ENCODE measurements around the gene TADA3. TPM values are rescaled to one million over a fixed set of nuclear protein-coding genes. Genes with fewer than 3 reads are reported as not detected.

TADA3 gene
- 81.9 and 89.2 TPM in 2 replicates for total RNA-seq

GRCh38 chr3:9792405-9793160 is at the start of gene TADA3, which contains the start of gene ARPC4:
Gene TADA3, minus strand, starts transcription at chr3:9792473. Its CDS starts 1,007 bp downstream, at chr3:9791466.
Gene ARPC4, plus strand, starts transcription at chr3:9793082. Its CDS starts 40 bp downstream, at chr3:9793122.

GRCh38 chr3:9809615-9810432 is 17.6 kb upstream of the TADA3 start, which contains the start of gene TTLL3:
Gene TTLL3, plus strand, starts transcription at chr3:9810262. Its CDS starts 400 bp downstream, at chr3:9810662.

GRCh38 chr3:9769426-9770275 is 22.6 kb downstream of the TADA3 start, which contains the start of gene CAMK1:
Gene CAMK1, minus strand, starts transcription at chr3:9769947. Its CDS starts 2,198 bp downstream, at chr3:9767749.

GRCh38 chr3:9749645-9750555 is 42.4 kb downstream of the TADA3 start, which contains the start of gene OGG1:
Gene OGG1, plus strand, starts transcription at chr3:9749952. Its CDS starts 335 bp downstream, at chr3:9750287.

GRCh38 chr3:9731206-9732079 is 60.8 kb downstream of the TADA3 start, which contains the start of gene BRPF1:
Gene BRPF1, plus strand, starts transcription at chr3:9731735. Its CDS starts 2,406 bp downstream, at chr3:9734141.

Other genes starting within 250 kb of the TADA3 start
- gene LHFPL4, start 238.7 kb downstream of the TADA3 start, total RNA-seq = not detected in 2 replicates
- 29.3 and 29.4 TPM in 2 replicates for gene MTMR14, start 143.0 kb downstream of the TADA3 start, total RNA-seq
- gene CPNE9, start 88.6 kb downstream of the TADA3 start, total RNA-seq = under 0.01 and 0.17 TPM in 2 replicates
- gene BRPF1, start 60.7 kb downstream of the TADA3 start, total RNA-seq = 11.4 and 12.9 TPM in 2 replicates
- 32.8 and 36.0 TPM in 2 replicates for gene OGG1, start 42.5 kb downstream of the TADA3 start, total RNA-seq
- 41.5 and 45.3 TPM in 2 replicates for gene CAMK1, start 22.5 kb downstream of the TADA3 start, total RNA-seq
- gene ARPC4, start 609 bp upstream of the TADA3 start, total RNA-seq = 195 and 196 TPM in 2 replicates
- gene TTLL3, start 17.8 kb upstream of the TADA3 start, total RNA-seq = 8.3 and 8.7 TPM in 2 replicates
- gene RPUSD3, start 51.5 kb upstream of the TADA3 start, total RNA-seq = 51.3 and 56.5 TPM in 2 replicates
- 0.15 and 0.17 TPM in 2 replicates for gene CIDEC, start 87.8 kb upstream of the TADA3 start, total RNA-seq
- 45.2 and 54.7 TPM in 2 replicates for gene JAGN1, start 98.1 kb upstream of the TADA3 start, total RNA-seq
- 3.9 and 6.6 TPM in 2 replicates for gene IL17RE, start 110.4 kb upstream of the TADA3 start, total RNA-seq
- 40.0 and 44.6 TPM in 2 replicates for gene IL17RC, start 124.6 kb upstream of the TADA3 start, total RNA-seq
- 12.8 and 14.5 TPM in 2 replicates for gene CRELD1, start 141.4 kb upstream of the TADA3 start, total RNA-seq
- gene PRRT3, start 159.9 kb upstream of the TADA3 start, total RNA-seq = 1.8 and 3.2 TPM in 2 replicates
- 23.7 and 35.4 TPM in 2 replicates for gene EMC3, start 194.4 kb upstream of the TADA3 start, total RNA-seq
- 26.2 and 38.7 TPM in 2 replicates for gene FANCD2, start 234.0 kb upstream of the TADA3 start, total RNA-seq

Measured in bronchus fibroblast of lung (primary cell).